Measurements from ENCODE around the gene LYST. TPM values are rescaled to one million over a fixed set of nuclear protein-coding genes. Genes with fewer than 3 reads are reported as not detected.

LYST gene
- polyA plus RNA-seq, 2 donors: 4.3 to 4.8 TPM

DNA sequence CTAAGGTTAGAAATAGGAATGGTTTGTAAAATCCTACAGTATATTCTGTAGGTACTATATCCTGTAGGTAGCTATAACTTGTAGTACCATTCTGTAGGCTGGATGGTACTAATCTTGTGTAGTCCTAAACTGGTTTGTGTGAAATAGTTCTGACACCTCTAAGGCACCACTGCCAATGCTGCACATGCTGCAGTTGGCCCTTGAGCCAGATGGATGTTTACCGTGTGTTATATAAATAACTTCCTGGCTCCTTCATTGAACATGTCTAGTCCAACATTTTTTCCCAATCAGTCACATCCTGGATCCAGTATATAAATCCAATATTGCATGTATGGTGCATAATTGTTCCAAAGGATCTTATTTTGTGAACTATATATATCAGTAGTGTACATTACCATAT is 127.6 kb downstream of the LYST start:
- Histone ChIP-seq H3K4me3 (ENCODE audit: low read depth in 1 of 2, low read length in 2 of 2) (no peak overlapping the region), H3K4me1 (ENCODE audit: control insufficient read depth in 2 of 2, insufficient read depth in 2 of 2, low read length in 1 of 2) (no peaks in the 10 kb centered on the region), H3K27me3 (ENCODE audit: control insufficient read depth in 1 of 2, insufficient read depth in 2 of 2, low read length in 2 of 2) (no peaks in the 10 kb centered on the region), H3K9me3 (ENCODE audit: control insufficient read depth in 2 of 2, insufficient read depth in 1 of 2, low read depth in 1 of 2, low read length in 1 of 2) (no peaks in the 10 kb centered on the region), H3K27ac (ENCODE audit: low read depth in 2 of 2, low read length in 1 of 2) (no peak overlapping the region), H3K36me3 (ENCODE audit: control insufficient read depth in 2 of 2, insufficient read depth in 2 of 2, low read length in 1 of 2) (no peaks in the 10 kb centered on the region)
- WGBS, 2 donors: 19 to 22% methylated on average over 1 of the region's 1 CpG

DNA sequence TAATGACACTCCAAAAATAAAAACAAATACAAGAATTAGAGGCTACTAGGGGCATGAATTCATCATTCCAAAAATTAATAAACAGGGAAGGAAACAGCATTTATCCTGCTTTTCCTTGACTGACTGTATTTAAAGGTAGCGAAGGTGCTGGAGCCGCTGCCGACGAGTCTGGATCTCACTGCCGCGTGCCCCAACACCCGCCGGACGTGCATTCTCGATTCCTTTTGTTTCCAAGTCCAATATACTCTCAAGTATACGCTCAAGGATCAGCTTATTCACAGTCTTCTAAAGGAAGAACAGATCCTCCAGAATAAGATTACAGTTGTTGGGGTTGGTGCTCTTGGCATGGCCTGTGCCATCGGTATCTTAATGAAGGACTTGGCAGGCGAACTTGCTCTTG is 129.0 kb downstream of the LYST start:
- H3K27ac ChIP-seq (ENCODE audit: low read depth in 2 of 2, low read length in 1 of 2): no peak overlapping the region
- H3K36me3 ChIP-seq (ENCODE audit: control insufficient read depth in 2 of 2, insufficient read depth in 2 of 2, low read length in 1 of 2): no peaks in the 10 kb centered on the region
- no peaks in the 10 kb centered on the region for H3K27me3 ChIP-seq (ENCODE audit: control insufficient read depth in 1 of 2, insufficient read depth in 2 of 2, low read length in 2 of 2)
- no peaks in the 10 kb centered on the region for H3K9me3 ChIP-seq (ENCODE audit: control insufficient read depth in 2 of 2, insufficient read depth in 1 of 2, low read depth in 1 of 2, low read length in 1 of 2)
- 97 to 98% methylated on average over 13 of the region's 13 CpGs for WGBS, 2 donors
- no peaks in the 10 kb centered on the region for H3K4me1 ChIP-seq (ENCODE audit: control insufficient read depth in 2 of 2, insufficient read depth in 2 of 2, low read length in 1 of 2)
- no peak overlapping the region for H3K4me3 ChIP-seq (ENCODE audit: low read depth in 1 of 2, low read length in 2 of 2)

DNA sequence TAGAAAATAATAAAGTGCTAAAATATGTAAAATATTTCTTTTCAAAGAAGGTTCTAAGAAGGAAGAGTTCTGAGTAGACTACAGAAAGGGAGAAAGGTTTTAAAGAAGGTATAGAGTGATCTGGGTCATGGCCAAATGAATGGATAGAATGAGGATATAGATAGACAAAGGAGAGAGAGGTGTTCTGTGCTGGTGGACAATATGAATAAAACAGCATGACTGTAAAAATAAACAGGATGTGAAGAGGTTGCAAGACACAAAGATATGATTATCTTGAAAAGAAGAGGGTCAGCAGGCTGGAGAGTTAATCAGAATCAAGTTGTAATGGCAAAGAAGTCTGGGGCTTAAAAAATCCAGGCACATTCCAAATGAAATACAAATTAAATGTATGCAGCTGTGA is 130.4 kb downstream of the LYST start:
- H3K4me3 ChIP-seq (ENCODE audit: low read depth in 1 of 2, low read length in 2 of 2): no peak overlapping the region
- no peaks in the 10 kb centered on the region for H3K4me1 ChIP-seq (ENCODE audit: control insufficient read depth in 2 of 2, insufficient read depth in 2 of 2, low read length in 1 of 2)
- no peaks in the 10 kb centered on the region for H3K36me3 ChIP-seq (ENCODE audit: control insufficient read depth in 2 of 2, insufficient read depth in 2 of 2, low read length in 1 of 2)
- H3K9me3 ChIP-seq (ENCODE audit: control insufficient read depth in 2 of 2, insufficient read depth in 1 of 2, low read depth in 1 of 2, low read length in 1 of 2): no peaks in the 10 kb centered on the region
- H3K27me3 ChIP-seq (ENCODE audit: control insufficient read depth in 1 of 2, insufficient read depth in 2 of 2, low read length in 2 of 2): no peaks in the 10 kb centered on the region
- no peak overlapping the region for H3K27ac ChIP-seq (ENCODE audit: low read depth in 2 of 2, low read length in 1 of 2)

DNA sequence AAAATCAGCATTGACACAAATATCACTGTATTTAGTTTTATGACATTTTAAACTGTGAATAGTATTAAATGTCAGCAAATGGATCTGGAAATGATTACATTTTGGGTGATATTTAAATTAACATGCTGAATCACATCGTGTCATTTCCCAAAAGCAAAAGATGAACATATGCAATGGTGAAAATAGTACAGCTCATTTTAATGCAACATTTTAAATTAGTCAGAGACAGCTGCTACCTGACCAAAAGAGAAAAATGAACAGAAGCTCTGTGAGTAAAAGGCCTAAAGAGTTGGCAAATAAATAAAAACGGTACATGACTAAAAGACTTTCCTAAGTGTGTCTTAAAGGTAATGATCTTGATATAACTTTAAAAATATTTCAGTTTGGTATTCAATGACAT is 131.1 kb downstream of the LYST start:
- Histone ChIP-seq H3K4me3 (ENCODE audit: low read depth in 1 of 2, low read length in 2 of 2) (no peak overlapping the region), H3K9me3 (ENCODE audit: control insufficient read depth in 2 of 2, insufficient read depth in 1 of 2, low read depth in 1 of 2, low read length in 1 of 2) (no peaks in the 10 kb centered on the region), H3K36me3 (ENCODE audit: control insufficient read depth in 2 of 2, insufficient read depth in 2 of 2, low read length in 1 of 2) (no peaks in the 10 kb centered on the region), H3K27me3 (ENCODE audit: control insufficient read depth in 1 of 2, insufficient read depth in 2 of 2, low read length in 2 of 2) (no peaks in the 10 kb centered on the region), H3K27ac (ENCODE audit: low read depth in 2 of 2, low read length in 1 of 2) (no peak overlapping the region), H3K4me1 (ENCODE audit: control insufficient read depth in 2 of 2, insufficient read depth in 2 of 2, low read length in 1 of 2) (no peaks in the 10 kb centered on the region)
- 81 to 84% methylated on average over 2 of the region's 2 CpGs for WGBS, 2 donors

- no peaks in the 10 kb centered on the region for H3K4me1 ChIP-seq (ENCODE audit: control insufficient read depth in 2 of 2, insufficient read depth in 2 of 2, low read length in 1 of 2)
- no peaks in the 10 kb centered on the region for H3K27me3 ChIP-seq (ENCODE audit: control insufficient read depth in 1 of 2, insufficient read depth in 2 of 2, low read length in 2 of 2)
- no peak overlapping the region for H3K27ac ChIP-seq (ENCODE audit: low read depth in 2 of 2, low read length in 1 of 2)
- no peak overlapping the region for H3K4me3 ChIP-seq (ENCODE audit: low read depth in 1 of 2, low read length in 2 of 2)
- H3K9me3 ChIP-seq (ENCODE audit: control insufficient read depth in 2 of 2, insufficient read depth in 1 of 2, low read depth in 1 of 2, low read length in 1 of 2): no peaks in the 10 kb centered on the region
- no peaks in the 10 kb centered on the region for H3K36me3 ChIP-seq (ENCODE audit: control insufficient read depth in 2 of 2, insufficient read depth in 2 of 2, low read length in 1 of 2)
These were observed 132.4 kb downstream of the LYST start for GRCh38 chr1:235734335-235734734.

- Histone ChIP-seq H3K9me3 (ENCODE audit: control insufficient read depth in 2 of 2, insufficient read depth in 1 of 2, low read depth in 1 of 2, low read length in 1 of 2) (no peaks in the 10 kb centered on the region), H3K27ac (ENCODE audit: low read depth in 2 of 2, low read length in 1 of 2) (no peak overlapping the region), H3K4me1 (ENCODE audit: control insufficient read depth in 2 of 2, insufficient read depth in 2 of 2, low read length in 1 of 2) (no peaks in the 10 kb centered on the region), H3K27me3 (ENCODE audit: control insufficient read depth in 1 of 2, insufficient read depth in 2 of 2, low read length in 2 of 2) (no peaks in the 10 kb centered on the region), H3K36me3 (ENCODE audit: control insufficient read depth in 2 of 2, insufficient read depth in 2 of 2, low read length in 1 of 2) (peaks cover 4 to 5% of the 10 kb centered on the region in 2 donors), H3K4me3 (ENCODE audit: low read depth in 1 of 2, low read length in 2 of 2) (no peak overlapping the region)
- 90 to 100% methylated on average over 1 of the region's 1 CpG for WGBS, 2 donors
These were observed 136.7 kb downstream of the LYST start for GRCh38 chr1:235730007-235730406.

DNA sequence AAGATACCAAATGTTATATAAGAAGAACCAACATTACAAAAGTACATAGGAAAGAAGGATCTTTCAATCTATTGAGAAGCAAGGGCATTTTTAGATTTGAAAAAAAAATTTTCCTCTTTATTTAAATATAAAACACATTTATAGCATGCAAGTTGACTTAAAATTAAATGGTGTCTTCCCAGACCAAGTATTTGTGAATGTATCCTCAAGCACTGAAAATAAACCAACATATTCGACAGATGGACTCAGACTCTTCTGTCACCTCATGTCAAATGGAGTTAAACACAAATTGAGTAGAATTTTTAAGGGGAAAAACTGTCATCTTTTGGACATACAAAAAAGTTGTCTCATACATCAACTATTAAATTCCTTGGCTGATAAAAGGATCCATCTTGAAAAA is 140.1 kb downstream of the LYST start:
- 98 to 100% methylated on average over 1 of the region's 1 CpG for WGBS, 2 donors
- no peak overlapping the region for H3K27ac ChIP-seq (ENCODE audit: low read depth in 2 of 2, low read length in 1 of 2)
- no peak overlapping the region for H3K4me3 ChIP-seq (ENCODE audit: low read depth in 1 of 2, low read length in 2 of 2)
- H3K36me3 ChIP-seq (ENCODE audit: control insufficient read depth in 2 of 2, insufficient read depth in 2 of 2, low read length in 1 of 2): peaks cover 7 to 9% of the 10 kb centered on the region in 2 donors
- no peaks in the 10 kb centered on the region for H3K9me3 ChIP-seq (ENCODE audit: control insufficient read depth in 2 of 2, insufficient read depth in 1 of 2, low read depth in 1 of 2, low read length in 1 of 2)
- H3K27me3 ChIP-seq (ENCODE audit: control insufficient read depth in 1 of 2, insufficient read depth in 2 of 2, low read length in 2 of 2): no peaks in the 10 kb centered on the region
- H3K4me1 ChIP-seq (ENCODE audit: control insufficient read depth in 2 of 2, insufficient read depth in 2 of 2, low read length in 1 of 2): no peaks in the 10 kb centered on the region

DNA sequence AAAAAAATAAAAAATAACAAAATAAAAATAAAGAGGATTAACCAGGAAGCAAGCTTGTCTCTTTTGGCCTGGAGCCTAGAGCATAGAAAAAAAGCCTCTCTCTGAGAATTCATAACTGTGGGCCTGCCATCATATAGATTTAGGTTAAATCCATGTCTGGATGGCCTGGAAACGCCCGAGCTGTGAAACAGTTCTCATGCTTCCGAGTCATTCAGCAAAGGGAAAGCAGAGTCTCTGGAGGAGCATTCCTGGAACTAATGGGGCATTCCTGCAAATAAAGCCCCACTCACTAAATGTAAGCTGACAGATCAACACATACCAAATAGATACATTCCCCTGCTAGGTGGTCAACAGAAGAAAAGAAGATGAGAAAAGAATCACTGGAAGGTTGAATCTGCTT is 141.3 kb downstream of the LYST start:
- peaks cover 7 to 11% of the 10 kb centered on the region in 2 donors for H3K36me3 ChIP-seq (ENCODE audit: control insufficient read depth in 2 of 2, insufficient read depth in 2 of 2, low read length in 1 of 2)
- H3K27me3 ChIP-seq (ENCODE audit: control insufficient read depth in 1 of 2, insufficient read depth in 2 of 2, low read length in 2 of 2): no peaks in the 10 kb centered on the region
- no peak overlapping the region for H3K4me3 ChIP-seq (ENCODE audit: low read depth in 1 of 2, low read length in 2 of 2)
- H3K27ac ChIP-seq (ENCODE audit: low read depth in 2 of 2, low read length in 1 of 2): peak overlapping the region in 1 of 2 donors; percentile 55
- no peaks in the 10 kb centered on the region for H3K9me3 ChIP-seq (ENCODE audit: control insufficient read depth in 2 of 2, insufficient read depth in 1 of 2, low read depth in 1 of 2, low read length in 1 of 2)
- H3K4me1 ChIP-seq (ENCODE audit: control insufficient read depth in 2 of 2, insufficient read depth in 2 of 2, low read length in 1 of 2): no peaks in the 10 kb centered on the region
- WGBS, 2 donors: 59 to 77% methylated on average over 3 of the region's 3 CpGs

DNA sequence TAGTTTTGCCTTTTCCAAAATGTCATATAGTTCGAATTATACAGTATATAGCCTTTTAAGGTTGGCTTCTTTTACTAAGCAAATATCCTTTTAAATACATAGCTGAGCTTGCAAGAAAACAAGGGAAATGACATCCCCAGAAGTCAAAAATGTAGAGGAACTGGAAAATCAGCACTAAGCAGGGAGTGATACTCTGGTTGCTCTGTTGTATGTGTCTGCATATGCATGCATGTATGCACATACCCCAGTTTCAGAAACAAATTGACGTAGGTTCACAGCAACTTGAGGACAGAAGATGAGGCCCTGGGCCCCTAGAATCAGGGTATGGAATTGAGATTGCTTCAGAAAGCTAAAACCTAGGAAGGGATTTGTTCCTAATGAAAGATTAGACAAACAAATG is 142.0 kb downstream of the LYST start:
- no peaks in the 10 kb centered on the region for H3K9me3 ChIP-seq (ENCODE audit: control insufficient read depth in 2 of 2, insufficient read depth in 1 of 2, low read depth in 1 of 2, low read length in 1 of 2)
- no peaks in the 10 kb centered on the region for H3K27me3 ChIP-seq (ENCODE audit: control insufficient read depth in 1 of 2, insufficient read depth in 2 of 2, low read length in 2 of 2)
- peaks cover 7 to 11% of the 10 kb centered on the region in 2 donors for H3K36me3 ChIP-seq (ENCODE audit: control insufficient read depth in 2 of 2, insufficient read depth in 2 of 2, low read length in 1 of 2)
- no peaks in the 10 kb centered on the region for H3K4me1 ChIP-seq (ENCODE audit: control insufficient read depth in 2 of 2, insufficient read depth in 2 of 2, low read length in 1 of 2)
- H3K4me3 ChIP-seq (ENCODE audit: low read depth in 1 of 2, low read length in 2 of 2): no peak overlapping the region
- WGBS, 2 donors: 75 to 88% methylated on average over 2 of the region's 2 CpGs
- H3K27ac ChIP-seq (ENCODE audit: low read depth in 2 of 2, low read length in 1 of 2): no peak overlapping the region

DNA sequence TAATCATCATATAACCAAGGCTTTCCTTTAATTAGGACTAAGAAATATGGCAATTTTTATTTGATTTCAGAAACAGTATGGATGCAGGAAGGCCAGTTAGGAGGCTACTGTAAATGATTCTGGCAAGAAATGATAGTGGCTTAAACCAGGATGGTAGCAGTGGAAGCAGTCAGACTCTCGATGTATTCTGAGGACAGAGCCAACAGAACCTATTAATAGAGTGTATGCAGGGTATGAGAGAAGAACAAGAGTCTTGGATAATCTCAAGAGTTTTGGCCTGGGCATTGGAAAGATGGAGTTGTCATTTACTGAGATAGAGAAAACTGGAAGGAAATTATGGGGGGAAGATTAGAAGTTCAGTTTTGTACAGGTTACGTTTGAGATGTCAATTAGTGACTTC is 143.8 kb downstream of the LYST start:
- Histone ChIP-seq H3K27me3 (ENCODE audit: control insufficient read depth in 1 of 2, insufficient read depth in 2 of 2, low read length in 2 of 2) (no peaks in the 10 kb centered on the region), H3K9me3 (ENCODE audit: control insufficient read depth in 2 of 2, insufficient read depth in 1 of 2, low read depth in 1 of 2, low read length in 1 of 2) (no peaks in the 10 kb centered on the region), H3K4me3 (ENCODE audit: low read depth in 1 of 2, low read length in 2 of 2) (no peak overlapping the region), H3K4me1 (ENCODE audit: control insufficient read depth in 2 of 2, insufficient read depth in 2 of 2, low read length in 1 of 2) (no peaks in the 10 kb centered on the region), H3K27ac (ENCODE audit: low read depth in 2 of 2, low read length in 1 of 2) (no peak overlapping the region), H3K36me3 (ENCODE audit: control insufficient read depth in 2 of 2, insufficient read depth in 2 of 2, low read length in 1 of 2) (peaks cover 2 to 7% of the 10 kb centered on the region in 2 donors)
- 97% methylated on average over 2 of the region's 2 CpGs for WGBS, 2 donors

Measured in esophagus (tissue), 2 donors.